Stimulated activated CD4-positive, alpha-beta T cell treated with anti-CD3 and anti-CD28 coated beads, Interleukin-15, amount 100 ng/mL, for 1 hour (primary cell): ENCODE measurements around the gene ALAS1.
A peak's percentile ranks its signal among the peaks of the same experiment; 100 is the strongest.

Experiments
- DNase-seq, 2 donors: peaks; one replicate each; pipeline ENCODE4 v3.0.0-alpha.2; 2020; ENCODE audit warnings: low read depth in 1 of 2, low spot score in 1 of 2

Gene ALAS1

GRCh38 chr3:52198643-52199608 lies 966 bp downstream of the ALAS1 start:
- no peak for DNase-seq

DNA sequence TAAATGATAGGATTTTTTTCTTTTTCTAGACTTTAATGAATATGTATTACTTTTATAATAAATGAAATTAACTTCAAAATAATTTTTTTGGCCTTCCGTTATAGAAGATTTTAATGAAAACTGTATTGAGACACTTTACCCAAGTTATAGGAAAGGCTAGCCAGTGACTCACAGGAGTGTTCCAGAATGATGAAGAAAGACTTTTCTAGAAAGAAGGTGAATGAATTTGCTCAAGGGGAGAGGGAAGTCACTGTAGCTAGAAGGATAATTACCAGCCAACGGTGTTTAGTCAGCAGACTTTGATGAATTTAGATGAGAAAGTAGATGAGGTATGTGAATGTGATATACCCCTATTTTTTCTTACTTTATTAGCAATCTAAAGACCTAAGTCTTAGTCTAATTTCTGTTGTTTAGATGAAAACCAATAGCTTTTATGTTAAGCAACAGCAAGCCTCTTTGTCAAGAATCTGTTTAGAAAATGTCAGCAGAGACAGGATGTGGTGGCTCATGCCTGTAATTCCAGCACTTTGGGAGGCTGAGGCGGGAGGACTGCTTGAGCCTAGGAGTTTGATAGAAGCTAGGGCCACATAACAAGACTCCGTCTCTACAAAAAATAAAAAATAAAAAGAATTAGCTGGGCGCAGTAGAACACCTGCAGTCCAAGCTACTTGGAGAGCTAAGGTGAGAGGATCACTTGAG lies 3.2 kb downstream of the ALAS1 start:
- DNase-seq, result no peak

DNA sequence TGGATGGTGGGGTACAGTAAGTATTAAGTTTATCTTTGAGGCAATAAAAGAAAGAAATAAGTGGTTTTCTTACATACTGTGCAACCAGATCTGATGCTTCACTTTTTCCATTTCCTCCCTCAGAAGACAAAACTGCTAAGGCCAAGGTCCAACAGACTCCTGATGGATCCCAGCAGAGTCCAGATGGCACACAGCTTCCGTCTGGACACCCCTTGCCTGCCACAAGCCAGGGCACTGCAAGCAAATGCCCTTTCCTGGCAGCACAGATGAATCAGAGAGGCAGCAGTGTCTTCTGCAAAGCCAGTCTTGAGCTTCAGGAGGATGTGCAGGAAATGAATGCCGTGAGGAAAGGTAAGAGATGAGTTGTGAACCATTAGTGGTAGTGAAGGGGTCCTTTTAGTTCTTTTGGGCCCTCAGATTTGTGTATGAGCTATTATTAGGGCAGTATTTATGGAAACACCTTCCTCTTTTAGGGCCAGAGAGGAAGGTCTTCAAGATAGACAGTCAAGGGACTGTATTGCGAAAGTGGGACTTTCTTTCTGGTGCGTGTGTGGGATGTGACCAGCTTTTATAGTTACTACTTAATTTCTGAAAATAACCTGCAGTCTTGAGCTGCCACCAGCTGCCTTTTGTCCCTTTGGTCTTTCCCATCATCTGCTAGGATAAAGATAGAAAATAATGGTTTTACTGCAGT lies 4.6 kb downstream of the ALAS1 start:
- no peak for DNase-seq

DNA sequence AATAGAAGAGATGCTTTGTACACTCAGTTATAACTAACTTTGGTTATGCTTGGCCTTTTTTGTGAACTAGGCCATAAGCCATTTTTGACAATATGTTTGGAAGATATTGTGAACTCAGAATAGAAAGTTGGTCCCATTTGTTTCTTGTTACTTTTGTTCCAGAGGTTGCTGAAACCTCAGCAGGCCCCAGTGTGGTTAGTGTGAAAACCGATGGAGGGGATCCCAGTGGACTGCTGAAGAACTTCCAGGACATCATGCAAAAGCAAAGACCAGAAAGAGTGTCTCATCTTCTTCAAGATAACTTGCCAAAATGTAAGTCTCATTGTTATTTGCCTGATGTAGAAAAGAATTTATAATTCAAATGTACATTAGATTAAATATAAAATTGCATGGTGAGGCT lies 5.7 kb downstream of the ALAS1 start:
- DNase-seq, result no peak

- DNase-seq, result no peak
These were observed 6.5 kb downstream of the ALAS1 start for GRCh38 chr3:52204337-52205073.

GRCh38 chr3:52205727-52206372 lies 7.9 kb downstream of the ALAS1 start:
- no peak for DNase-seq

DNA sequence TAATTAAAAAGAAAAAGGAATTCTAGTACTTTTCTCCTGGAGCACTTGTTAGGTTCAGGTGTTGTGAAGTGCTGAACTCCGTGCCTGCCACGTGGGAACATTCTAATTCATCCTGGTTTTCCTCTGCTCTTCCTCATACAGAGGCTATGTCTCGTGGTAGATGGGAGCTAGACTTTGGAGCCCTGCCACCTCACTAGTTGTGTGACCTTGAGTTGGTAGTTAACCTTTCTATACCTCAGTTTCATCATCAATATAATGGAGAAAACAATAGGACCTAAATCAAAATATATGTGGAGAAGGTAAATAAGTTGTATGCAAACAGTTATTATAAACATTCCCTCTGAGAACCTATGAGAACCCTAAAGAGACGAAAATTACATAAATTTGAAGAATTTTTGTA lies 10.6 kb downstream of the ALAS1 start:
- DNase-seq, result no peak

- DNase-seq, result no peak
These were observed 12.1 kb downstream of the ALAS1 start for GRCh38 chr3:52210037-52210436.

GRCh38 chr3:52210550-52211046 lies 12.6 kb downstream of the ALAS1 start:
- no peak for DNase-seq

GRCh38 chr3:52211268-52211891 lies 13.4 kb downstream of the ALAS1 start:
- no peak for DNase-seq

DNA sequence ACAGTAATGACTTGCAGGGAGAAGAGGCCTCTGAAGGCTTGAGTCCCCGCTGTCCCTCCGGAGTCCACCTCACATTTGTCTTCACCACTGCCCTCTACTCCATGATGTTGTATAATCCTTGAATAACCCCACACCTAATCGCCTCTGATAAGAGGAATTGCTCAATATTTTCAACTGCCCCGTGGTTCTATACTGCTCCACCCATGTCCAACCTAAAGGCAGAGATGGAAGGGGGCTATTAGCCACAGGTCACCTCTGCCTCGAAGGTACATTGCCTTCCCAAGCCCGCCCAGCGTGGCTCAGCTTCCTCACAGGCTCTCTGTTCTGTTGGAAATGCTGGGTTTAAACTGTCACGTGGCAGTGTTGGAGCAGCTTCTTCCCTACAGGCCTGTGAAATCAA lies 15.0 kb downstream of the ALAS1 start:
- no peak for DNase-seq

GRCh38 chr3:52213901-52214300 lies 15.9 kb downstream of the ALAS1 start:
- DNase-seq, result no peak

DNA sequence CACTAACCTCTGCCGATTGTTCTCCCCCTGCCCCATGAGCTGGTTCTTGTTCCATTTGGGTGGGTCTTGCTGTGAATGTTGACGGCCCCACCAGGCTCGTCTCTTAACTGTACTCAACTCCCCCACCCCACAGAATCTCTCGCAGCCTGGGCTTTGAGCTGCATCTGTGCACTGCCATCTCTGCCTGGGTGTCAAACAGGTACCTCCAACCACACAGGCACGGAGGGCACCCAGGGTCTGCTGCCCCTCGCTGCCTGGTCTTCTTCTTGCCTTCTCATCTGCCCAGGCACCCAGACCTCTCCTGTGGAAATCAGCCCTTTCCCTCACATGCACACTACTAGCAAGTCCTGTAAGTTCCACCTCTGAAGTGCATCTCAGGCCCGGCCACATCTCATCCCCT lies 17.4 kb downstream of the ALAS1 start:
- no peak for DNase-seq

GRCh38 chr3:52216585-52217408 lies 18.8 kb downstream of the ALAS1 start:
- DNase-seq, result peak; percentile 25 to 43

DNA sequence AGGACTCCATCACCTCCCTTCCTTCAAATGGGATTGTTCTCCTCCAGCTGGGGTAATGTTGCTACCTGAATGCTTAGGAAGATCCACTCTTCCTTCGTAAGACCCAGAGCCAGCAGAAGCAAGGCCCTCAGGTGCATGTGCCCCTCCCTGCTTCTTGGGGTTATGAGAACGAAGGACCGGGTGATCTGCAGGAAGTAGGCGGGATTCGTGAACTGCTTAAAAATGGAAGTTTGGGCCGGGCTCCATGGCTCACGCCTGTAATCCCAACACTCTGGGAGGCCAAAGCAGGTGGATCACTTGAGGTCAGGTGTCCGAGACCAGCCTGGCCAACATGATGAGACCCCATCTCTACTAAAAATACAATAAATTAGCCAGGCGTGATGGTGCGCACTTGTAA lies 19.4 kb downstream of the ALAS1 start:
- DNase-seq, result no peak

- DNase-seq, result no peak
These were observed 20.1 kb downstream of the ALAS1 start for GRCh38 chr3:52218026-52218425.

DNA sequence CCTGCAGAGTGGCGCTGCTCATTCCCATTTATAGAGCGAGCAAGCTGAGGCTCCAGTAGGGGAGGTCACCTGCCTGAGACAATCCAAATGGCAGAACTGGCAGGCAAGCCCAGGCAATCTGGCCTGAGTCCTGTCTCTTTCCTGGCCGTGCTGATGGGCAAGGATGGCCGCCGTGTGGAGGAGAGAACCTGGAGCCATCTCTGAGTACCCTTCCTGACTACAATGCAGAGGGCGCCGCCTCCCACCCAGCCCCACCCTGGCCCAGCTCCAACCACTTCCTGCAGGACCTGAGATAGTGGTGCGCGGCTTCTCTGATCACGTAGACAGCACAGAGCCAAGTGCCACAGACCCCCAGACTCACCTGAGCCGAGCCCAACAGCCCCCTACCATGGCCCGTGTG lies 20.5 kb downstream of the ALAS1 start:
- no peak for DNase-seq

DNA sequence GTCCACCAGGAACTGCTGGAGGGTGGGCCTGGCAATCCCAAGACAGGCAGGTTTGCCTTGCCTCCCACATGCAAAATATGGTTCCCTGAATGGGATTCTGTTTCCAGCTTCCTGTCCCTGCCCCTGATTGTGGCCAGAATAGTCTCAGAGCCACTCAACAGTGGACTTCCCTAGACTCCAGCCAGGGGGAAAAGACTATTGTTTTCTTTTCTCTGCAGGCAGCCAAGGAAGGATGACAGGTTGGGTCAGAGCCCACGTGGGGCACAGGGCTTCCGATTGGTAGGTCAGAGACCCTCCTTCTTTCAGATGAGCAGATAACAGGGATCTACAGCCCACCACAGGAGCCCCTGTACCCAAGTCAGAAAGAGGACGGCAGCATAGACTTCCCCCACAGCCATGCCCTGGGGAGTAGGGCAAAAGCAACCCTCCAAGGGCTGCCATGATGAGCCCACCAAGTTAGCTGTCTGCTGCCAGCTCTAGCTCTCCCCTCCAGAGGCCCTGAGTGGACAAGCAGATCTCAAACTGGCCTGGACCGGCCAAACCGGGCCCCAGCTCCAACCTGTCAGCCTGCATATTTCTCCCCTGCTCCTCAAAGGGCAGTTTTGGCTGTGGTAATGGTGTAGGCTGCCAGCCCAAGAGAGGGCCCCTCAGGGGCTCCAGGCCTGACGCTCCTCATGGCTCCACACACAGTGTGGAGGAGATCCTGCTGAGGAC lies 21.1 kb downstream of the ALAS1 start:
- no peak for DNase-seq
